ENCODE results near the gene PSMB9. TPM values are rescaled to one million over a fixed set of nuclear protein-coding genes. Genes with fewer than 3 reads are reported as not detected.
A peak's percentile ranks its signal among the peaks of the same experiment; 100 is the strongest.

Gene PSMB9
- total RNA-seq, 4 donors from 2014 or later: 22.2 to 84.2 (median 23.8) TPM

DNA sequence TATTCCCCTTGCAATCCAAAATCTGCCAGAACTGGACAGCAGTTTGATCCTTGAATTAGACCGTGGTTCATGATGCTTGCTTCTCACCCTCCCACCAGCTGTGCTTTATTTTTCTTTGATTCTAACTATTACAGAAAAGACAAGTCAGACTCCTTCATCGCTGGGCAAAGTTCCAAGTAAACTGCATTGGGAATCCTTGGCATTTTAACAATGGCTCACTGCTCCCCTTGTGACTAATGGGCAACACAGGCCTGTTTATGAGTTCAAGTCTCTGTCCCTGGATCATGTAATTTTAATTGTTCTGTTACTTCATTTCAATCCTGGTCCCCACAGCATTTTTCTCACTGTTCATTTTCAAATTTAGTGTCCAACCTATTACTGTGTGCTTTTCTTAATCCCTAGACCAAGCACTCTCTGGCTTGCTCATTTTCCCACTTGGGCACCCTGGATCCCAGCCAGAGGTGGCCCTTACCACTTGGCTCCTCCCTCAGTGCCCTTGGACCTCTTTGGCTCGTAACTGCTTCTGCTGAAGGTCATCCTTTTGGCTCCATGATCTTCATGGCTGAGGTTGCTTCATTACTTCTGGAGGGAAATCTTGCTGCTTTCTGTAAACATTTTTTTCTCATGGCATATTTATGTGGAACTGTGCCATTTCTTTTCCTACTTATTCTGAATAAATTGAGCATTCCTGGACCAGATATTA, 32.8 kb downstream of the PSMB9 start:
- no peak for TF ChIP-seq CTCF (IDR thresholded peaks at IDR 0.05)
- peak; percentile 33 for ATAC-seq (ENCODE audit: low FRiP score)
- DNase-seq (ENCODE audit: low spot score): no peak

DNA sequence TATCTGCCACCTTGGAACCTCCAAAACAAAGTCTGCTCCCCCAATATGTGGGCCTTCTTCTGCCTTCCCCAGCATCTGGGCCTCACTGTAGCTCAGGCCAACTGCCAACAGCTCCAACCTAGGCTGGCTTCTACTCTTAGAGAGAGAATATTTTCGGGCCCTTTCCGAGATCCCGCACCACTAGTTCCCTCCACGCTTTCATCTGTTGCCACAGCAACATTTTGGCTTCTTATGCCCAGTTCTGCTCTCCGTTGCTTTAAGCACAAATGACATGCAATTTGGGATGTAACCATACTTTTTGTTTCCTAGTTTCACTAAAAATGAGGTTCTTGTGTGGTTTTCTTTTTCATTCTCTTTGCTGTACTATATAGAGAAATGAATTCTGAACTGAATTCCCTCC, 33.6 kb downstream of the PSMB9 start:
- TF ChIP-seq CTCF (IDR thresholded peaks at IDR 0.05): no peak
- no peak for ATAC-seq (ENCODE audit: low FRiP score)
- DNase-seq (ENCODE audit: low spot score): no peak

DNA sequence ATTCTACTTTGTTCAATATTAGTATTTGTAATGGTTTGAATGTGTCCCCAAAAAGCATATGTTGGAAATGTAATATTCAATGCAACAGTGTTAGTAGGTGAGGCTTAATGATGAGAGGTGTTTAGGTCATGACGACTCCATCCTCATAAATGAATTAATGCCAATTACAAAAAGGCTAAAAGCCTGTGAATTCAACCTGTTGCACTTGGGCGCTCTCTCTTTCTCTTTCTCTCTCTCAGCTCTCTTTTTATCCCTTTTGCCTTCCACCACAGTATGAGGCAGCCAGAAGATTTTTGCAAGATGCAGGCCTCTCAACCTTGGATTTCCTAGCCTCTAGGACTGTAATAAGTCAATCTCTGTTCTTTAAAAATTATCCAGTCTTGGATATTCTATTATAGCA, 34.6 kb downstream of the PSMB9 start:
- no peak for ATAC-seq (ENCODE audit: low FRiP score)
- no peak for TF ChIP-seq CTCF (IDR thresholded peaks at IDR 0.05)
- no peak for DNase-seq (ENCODE audit: low spot score)

DNA sequence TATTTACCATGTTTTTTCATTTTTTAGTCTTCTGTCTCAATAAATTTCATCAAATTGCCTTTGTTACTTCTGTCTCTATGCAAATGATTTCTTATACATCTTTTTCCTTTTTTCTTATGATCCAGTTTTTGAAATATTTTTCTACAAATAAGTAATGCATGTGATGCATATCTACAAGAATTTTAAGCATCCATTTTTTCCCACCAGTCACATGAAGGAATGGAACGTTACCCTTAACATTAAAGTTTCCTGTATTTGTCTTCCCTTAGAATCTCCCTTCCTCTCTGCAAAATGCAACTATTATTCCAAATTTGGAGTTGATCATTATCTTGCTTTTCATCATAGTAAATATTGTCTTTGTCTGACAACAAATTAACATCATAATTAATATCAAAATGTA, 35.5 kb downstream of the PSMB9 start:
- DNase-seq (ENCODE audit: low spot score) (no peak), ATAC-seq (ENCODE audit: low FRiP score) (no peak)
- no peak for TF ChIP-seq CTCF (IDR thresholded peaks at IDR 0.05)

DNA sequence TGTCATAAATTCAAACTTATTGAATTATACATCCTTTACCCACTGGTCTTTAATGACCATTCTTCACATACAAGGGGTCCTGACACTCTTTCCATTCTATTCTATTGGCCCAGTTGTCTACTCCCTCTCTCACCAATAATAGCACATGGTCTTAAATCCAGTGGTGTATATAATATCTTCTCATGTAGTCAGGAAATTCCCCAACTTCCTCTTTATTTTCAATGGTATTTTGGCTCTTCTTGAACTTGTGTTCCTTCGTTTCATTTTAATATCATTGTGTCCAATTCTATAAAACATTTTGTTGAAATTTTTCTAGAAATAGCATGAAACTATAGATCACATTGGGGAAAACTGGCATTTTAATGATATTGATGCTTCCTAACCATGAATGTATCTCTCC, 36.8 kb downstream of the PSMB9 start:
- no peak for TF ChIP-seq CTCF (IDR thresholded peaks at IDR 0.05)
- DNase-seq (ENCODE audit: low spot score): no peak
- no peak for ATAC-seq (ENCODE audit: low FRiP score)

DNA sequence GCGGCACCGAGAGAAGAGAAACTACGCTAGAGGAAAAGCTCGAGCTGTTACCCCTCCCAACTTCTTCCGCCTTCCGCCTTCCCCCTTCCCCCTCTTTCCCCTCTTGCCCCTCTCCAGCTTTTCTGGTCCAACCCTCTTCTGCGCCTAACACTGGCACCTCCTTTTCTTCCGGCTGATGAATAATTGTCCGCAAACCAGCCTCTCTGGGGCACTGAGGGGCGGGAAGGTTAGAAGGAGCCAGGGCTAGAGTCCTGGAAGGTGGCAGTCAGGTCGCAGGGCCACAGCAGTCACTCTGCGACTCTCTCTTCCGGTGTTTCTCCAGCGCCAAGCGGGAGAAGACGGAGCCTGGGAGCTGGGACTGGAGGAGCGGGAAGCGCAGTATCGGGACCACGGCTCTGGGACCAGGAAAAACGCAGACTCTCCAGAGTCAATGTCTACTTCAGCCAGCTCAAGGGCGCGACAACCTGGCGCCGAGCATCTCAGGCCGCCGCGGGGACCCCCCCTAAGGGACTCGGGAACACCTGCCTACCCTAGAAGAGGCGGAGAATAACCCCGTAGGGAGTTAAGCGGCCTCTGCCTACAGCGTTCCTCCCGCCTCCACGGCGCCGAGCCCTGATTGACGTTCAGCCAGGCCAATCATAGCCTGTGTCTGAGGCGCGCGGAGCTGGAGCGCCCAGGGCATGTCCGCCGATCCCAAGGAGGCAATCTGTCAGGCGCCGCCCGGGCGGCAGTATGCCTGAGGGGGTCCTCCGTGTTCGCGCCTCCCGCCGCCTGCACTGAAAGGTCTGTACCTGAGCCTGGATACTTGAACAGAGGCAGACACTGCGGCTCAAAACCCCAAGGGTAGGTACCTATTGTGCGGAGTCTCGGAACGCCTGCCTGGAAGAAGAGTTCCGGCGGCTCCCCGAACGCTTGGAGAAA, 40.4 kb downstream of the PSMB9 start:
- ATAC-seq (ENCODE audit: low FRiP score) (peak; percentile 99), DNase-seq (ENCODE audit: low spot score) (peak; percentile 95)
- no peak for TF ChIP-seq CTCF (IDR thresholded peaks at IDR 0.05)

Measured in omental fat pad (tissue), 4 donors.